ENCODE measurements around the gene TMPRSS3.
"Not testable (repeated sequence)": the region's sequence is repeated elsewhere in the genome, so short reads cannot be mapped to it uniquely, and the experiment has no call there.

Gene TMPRSS3

DNA sequence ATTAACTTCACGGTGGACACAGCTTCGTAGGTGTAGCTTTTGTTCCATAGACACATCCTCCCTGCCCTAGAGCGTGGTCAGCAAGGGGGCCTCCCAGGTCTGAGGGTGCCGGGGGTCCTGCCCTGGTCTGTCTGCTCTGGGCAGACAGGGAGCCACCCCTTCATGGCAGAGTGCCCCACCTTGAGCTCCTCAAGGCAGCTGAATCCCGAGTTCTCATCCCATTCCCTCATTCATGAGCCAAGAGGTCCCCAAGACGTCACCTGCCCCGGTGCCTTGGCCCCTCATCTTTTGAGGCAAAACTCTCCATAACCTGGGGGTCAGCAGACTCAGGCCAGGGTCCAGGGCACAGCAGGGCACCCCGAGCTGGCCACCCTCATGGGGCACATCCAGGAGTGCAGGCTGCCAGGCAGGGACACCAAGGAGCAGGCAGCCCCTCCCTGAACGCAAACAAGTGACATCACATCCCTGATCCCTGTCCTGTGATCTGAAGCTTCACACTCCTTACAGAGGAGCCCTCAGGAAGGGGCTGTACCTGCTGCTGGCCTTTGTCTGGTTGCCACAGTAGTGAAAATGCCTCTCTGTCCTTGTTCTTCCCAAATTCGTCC, 31.1 kb upstream of the TMPRSS3 start:
- DNase-seq = no peak

GRCh38 chr21:42426424-42426823, 30.6 kb upstream of the TMPRSS3 start:
- DNase-seq = no peak

- DNase-seq = no peak
Observed at GRCh38 chr21:42425591-42425990, 29.7 kb upstream of the TMPRSS3 start.

DNA sequence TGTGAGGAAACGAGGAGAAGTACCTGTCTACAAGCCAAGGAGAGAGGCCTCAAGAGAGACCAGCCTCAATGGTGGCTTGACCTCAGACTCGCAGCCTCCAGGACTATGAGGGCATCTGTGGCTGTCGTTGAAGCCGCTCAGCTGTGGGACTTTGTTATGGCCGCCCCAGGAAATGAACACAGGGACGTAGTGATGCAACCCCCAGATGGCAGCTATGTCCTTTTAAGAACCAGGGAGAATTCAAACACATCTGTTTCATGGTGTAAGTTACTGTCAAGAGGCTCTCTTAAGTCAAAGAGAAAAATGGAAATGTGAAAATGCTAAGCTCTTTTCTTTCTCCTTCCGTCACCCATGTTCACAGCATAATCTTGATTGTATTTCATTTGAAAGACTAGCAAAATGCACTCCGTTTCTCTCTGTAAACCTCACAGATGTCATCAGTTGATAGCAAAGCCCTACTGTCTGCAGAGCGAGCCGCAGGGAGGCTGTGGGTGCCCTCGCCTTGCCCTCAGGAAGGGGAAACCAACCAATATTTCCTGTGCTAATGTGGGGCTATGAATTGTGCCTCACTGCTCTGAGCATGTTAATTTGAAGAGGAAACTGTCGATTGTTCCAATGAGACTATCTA, 29.2 kb upstream of the TMPRSS3 start:
- no peak for DNase-seq

- no peak for DNase-seq
Observed at GRCh38 chr21:42423685-42424084, 27.8 kb upstream of the TMPRSS3 start.

DNA sequence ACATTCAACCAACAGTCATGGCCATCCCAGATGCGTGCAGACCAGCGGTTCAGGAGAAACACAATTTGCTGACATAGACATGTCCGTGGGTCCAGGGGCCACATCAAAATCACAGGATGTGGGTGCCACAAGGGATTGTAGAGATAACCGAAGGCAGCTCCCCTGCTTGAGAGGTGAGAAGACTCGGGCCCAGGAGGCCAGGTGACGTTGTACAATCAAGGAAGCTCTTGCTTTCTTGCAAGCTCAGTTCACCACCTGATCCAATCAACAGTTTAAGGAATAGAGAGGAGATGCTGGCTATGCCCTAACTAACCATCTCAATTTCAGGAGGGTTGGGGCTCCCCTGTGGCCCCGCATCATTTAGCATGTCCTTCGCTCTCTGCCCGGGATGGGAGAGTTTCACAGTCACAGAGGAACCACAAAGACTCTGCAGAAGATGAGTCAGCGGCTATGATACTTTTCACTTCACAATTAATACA, 27.4 kb upstream of the TMPRSS3 start:
- no peak for DNase-seq

DNA sequence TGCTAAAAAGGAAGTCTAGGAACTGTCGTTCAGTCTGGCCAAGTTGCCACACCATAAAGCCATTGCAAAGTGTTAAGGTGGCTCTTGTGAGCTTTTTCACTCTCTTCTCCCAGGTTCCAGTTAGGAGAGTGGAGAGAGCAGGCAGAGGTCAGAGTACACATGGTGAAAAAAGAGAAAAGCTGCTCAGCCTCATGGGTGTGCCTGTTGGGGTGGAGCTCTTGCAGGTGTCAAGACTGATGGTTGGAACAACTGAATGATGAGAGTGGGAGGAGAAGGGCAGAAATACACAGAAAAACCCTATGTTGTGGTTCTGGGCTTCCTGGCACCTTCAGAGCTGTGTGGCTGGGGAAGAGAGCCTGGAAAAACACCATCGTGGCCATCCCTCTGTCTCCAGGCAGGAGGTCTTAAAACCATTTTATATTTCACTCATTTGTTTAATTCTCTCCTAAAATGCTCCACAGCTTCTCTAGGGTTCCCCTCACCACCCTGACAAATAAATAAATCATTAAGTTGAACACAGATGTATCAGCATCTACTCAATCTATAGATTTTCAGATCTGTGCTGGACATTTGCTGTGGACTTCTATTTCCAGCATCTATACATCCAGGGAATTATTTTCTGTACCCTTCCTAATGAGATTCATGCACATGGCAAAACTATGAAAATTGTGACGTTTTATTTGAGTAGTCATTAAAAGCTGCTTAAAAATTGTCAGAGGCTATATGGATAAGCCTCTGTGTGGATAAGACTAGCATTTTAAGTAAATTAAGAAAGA, 25.4 kb upstream of the TMPRSS3 start:
- no peak for DNase-seq

DNA sequence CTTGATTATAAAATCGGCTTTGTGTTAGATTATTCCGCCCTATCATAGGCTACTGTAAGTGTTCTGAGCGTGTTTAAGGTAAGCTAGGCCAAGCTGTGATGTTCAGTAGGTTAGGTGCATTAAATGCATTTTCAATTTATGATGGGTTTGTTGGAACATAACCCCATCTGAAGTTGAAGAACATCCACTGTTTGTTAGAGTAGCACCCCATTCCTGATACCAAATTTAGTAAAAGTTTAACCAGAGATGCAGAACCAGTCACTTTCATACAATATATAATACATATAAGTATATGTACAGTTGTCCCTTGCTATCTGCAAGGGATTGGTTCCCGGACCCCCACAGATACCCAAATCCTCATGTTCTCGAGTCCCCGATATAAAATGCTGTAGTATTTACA, 24.0 kb upstream of the TMPRSS3 start:
- no peak for DNase-seq

GRCh38 chr21:42418886-42419285, 23.0 kb upstream of the TMPRSS3 start:
- DNase-seq = no peak

- DNase-seq = no peak
Observed at GRCh38 chr21:42417533-42417932, 21.7 kb upstream of the TMPRSS3 start.

DNA sequence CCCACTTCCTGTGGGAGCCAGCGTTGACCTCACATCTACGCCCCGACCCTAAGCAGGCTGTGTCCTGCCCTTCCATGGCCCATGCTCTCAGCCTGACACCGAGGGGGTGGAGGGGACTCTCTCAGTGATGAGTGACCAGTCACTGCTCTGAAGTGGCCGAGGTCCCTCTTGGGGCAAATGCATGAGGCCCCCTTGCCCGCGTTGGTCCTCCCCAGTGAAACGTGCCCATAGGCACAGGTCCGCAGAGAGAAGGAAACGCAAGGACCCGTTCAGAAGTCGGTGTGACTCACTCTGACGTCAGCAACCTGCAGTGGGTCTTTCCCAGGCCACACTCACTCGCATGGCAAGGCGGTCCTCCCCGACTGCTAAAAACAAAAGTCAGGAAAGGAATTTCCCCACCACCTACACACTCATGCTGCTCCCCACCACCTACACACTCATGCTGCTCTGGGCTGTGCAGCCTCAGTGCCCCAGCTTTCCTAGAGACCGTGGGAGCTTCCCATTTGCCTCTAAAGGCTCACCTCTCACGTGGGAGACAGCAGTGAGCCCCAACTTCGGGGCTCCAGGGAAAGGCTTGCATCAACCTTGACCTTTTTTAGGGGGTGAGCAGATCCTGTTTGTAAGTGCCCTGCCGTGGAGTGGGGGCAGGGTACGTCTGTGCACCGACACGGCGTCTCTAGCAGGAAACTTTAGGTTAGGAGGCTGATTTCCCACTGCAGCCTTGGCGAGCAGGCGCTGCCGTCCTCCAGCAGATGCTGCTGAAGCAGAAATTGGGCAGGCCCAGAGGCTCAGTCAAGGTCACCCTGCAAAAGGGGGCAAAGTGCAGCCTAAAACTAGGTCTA, 19.3 kb upstream of the TMPRSS3 start:
- DNase-seq = no peak

DNA sequence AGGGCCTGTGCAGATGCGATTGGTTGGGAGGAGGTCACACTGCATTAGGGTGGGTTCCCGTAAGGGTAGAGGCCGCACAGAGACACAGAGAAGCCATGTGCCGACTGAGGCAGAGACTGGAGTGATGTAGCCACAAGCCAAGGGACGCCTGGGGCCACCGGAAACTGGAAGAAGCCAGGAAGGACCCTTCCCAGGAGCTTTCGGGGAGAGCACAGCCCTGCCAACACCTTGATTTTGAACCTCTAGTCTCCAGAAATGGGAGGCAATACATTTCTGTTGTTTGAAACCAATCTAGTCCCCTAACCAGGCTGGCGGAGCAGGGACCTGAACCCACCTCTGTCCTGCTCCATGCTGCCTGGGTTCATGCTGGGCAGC, 18.7 kb upstream of the TMPRSS3 start:
- no peak for DNase-seq

DNA sequence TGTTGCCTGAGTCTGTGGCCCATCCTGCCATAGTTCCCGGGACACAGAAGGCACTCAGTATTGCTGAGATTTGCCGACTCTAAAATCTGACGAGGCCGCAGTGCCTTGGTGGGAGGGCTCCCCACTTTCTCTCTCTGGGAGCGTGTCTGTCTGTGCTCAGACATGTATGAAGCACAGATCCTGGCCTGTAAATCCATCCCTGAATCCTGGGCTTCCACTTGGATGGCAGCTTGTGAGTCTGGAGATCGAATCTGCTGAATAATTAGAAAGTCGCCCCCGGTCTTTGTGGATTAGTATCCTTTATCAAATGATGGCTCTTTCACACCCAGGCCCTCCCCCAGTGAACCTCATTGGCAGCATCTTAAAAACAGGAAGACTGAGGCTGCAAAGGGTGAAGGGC, 18.2 kb upstream of the TMPRSS3 start:
- no peak for DNase-seq

DNA sequence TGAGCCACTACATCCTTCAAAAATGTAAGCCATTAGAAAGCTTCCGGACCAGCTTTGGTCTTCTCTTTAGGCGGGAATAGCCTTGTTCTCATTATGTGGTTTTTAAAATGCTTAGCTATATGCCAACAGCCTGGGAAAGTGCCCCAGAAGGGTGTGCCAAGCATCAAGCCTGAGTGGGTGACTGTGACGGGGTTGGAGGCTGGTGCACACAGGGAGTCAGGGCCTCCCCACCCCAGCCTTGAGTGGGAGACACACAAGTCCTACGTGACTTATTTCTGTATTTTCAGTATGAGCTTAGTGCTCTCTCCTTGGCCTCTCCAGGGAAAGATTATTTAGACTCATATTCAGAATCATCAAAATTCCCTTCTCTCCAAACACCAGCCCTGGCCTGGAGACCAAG, 17.6 kb upstream of the TMPRSS3 start:
- no peak for DNase-seq

DNA sequence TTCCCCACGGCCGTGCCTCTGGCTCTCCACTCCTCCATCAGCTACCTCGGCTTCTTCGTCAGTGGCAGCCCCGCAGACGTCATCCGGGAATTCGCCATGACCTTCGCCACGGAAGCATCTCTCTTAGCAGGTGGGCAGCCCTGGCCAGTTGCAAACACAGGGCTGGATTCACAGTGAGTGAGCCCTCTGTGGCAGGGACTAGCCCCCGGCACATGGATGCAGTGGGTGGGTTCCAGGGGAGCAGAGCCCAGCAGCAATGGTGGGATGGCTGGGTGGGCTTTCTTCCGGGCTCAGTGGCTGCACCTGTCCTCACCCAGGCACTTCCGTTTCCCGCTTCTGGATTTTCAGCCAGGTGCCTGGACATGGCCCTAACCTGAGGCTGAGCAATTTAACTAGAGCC, 17.2 kb upstream of the TMPRSS3 start:
- DNase-seq = no peak

DNA sequence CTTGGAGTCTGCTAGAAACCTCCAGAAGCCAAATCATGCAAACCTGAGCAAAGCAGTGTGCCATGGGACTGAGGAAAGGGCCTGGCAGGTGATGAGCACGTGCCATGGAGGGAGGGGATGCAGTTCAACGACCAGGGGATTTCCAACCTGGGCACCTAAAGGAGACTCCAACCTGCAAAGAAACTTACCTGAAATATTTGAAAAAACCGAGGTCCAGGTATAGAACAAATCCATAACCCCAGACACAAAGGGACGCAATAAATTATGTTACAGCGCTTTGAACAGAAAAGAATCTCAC, 16.7 kb upstream of the TMPRSS3 start:
- DNase-seq = no peak

- DNase-seq = no peak
Observed at GRCh38 chr21:42411891-42412635, 16.2 kb upstream of the TMPRSS3 start.

DNA sequence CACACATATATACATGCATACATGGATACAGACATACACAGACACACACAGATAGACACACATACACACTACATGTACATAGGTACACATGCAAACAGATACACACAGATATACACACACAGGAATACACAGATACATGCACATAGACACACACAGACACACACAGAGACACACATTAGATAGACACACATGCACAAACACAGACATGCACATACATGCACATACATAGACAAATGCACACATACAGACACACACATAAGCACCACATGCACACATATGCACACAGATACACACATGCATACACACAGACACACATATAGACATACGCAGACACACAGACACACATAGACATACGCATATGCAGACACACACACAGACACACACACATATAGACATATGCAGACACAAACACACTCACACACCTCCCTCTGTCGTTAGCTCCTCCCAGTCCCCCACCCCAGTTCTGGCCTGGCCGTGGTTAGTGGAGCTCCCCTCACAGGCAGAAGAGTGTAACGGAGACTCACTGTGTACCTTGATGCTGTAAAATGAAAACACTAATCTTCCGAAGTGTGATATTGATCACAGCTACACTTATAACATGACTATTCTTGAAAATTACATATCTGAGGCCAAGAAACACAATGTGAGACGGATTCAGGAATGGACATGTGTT, 15.5 kb upstream of the TMPRSS3 start:
- DNase-seq = peak; percentile 7

- DNase-seq = no peak
Observed at GRCh38 chr21:42409366-42409765, 13.5 kb upstream of the TMPRSS3 start.

- not testable (repeated sequence) for DNase-seq
Observed at GRCh38 chr21:42408718-42409117, 12.9 kb upstream of the TMPRSS3 start.

GRCh38 chr21:42407476-42407875, 11.6 kb upstream of the TMPRSS3 start:
- DNase-seq = no peak

- DNase-seq = no peak
Observed at GRCh38 chr21:42406866-42407265, 11.0 kb upstream of the TMPRSS3 start.
